Activated CD8-positive, alpha-beta T cell treated with anti-CD3 and anti-CD28 coated beads for 36 hours (primary cell): ENCODE results near the gene RAB43. TPM values are rescaled to one million over a fixed set of nuclear protein-coding genes. Genes with fewer than 3 reads are reported as not detected.
"Not testable (repeated sequence)": the region's sequence is repeated elsewhere in the genome, so short reads cannot be mapped to it uniquely, and the experiment has no call there.

Experiments
- ATAC-seq: fragments of 200-7000 bp; cut with Tn5 transposase; one replicate; pipeline ENCODE4 v1.10.0; 2021; ENCODE audit warnings: mild to moderate bottlenecking, moderate library complexity
- CTCF ChIA-PET: fragments of 350-600 bp; sonication (Branson Sonifier 250); formaldehyde crosslinking; loops from one replicate; lab custom pipeline; 2021; ENCODE audit warnings: antibody characterized with exemption; lab: Charles Lee
- POLR2A ChIA-PET: fragments of 350-600 bp; sonication (Branson Sonifier 250); formaldehyde crosslinking; loops from one replicate; lab custom pipeline; 2021; ENCODE audit warnings: antibody characterized with exemption; lab: Charles Lee
- DNase-seq: peaks from one replicate; pipeline ENCODE4 v3.0.0-alpha.2; 2020
- H3K27ac Mint-ChIP-seq: one replicate; pipeline ENCODE4 v1.8.0; 2021; ENCODE audit warnings: mild to moderate bottlenecking, mixed read lengths
- H3K27me3 Mint-ChIP-seq: one replicate; pipeline ENCODE4 v1.8.0; 2021; ENCODE audit warnings: mixed read lengths
- H3K36me3 Mint-ChIP-seq: one replicate; pipeline ENCODE4 v1.8.0; 2021; ENCODE audit warnings: low read depth, mixed read lengths
- H3K4me1 Mint-ChIP-seq: one replicate; pipeline ENCODE4 v1.8.0; 2021; ENCODE audit warnings: low read depth, mixed read lengths
- H3K4me3 Mint-ChIP-seq: one replicate; pipeline ENCODE4 v1.8.0; 2021; ENCODE audit warnings: mild to moderate bottlenecking, moderate library complexity, mixed read lengths
- H3K9me3 Mint-ChIP-seq: one replicate; pipeline ENCODE4 v1.8.0; 2021; ENCODE audit warnings: mixed read lengths
- intact Hi-C: fragments of 100-400 bp; cut with micrococcal nuclease; formaldehyde crosslinking; loops from one replicate; pipeline ENCODE4 v1.10.0; 2022
- total RNA-seq, 2 experiments: library from RNA; stranded (reverse); gene quantifications; one replicate each; pipeline ENCODE4 v1.2.3, GENCODE V29; 2021
- TF ChIP-seq, protein P1 (sequence below): fragments of 200-600 bp; IDR thresholded peaks from one replicate; pipeline ENCODE4 v1.8.0; 2022; ENCODE audit warnings: antibody characterized with exemption, mild to moderate bottlenecking

Gene RAB43
- total RNA-seq, 2 experiments from 2014 or later = 41.6 to 44.1 TPM

DNA sequence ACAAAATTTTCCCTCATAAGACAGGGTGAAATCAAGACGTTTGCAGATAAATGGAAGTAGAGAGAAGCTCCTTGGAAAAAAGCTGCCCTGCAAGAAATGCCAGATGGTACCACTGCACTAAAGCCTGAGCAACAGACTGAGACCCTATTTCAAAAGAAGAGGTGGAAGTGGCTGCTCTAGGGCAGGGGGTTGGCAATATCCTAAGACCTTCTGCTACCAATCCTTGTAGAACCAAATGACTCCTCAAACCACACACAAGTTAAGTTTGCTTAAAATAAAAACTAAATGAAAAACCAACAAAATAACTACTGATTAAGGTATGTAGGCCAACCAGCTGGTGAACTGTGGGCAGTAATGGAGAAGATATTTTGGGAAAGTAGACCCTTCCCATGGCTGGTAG lies 21.3 kb downstream of the RAB43 start:
- DNase-seq (no peak), ATAC-seq (peak; percentile 42)
- H3K27me3 Mint-ChIP-seq = no peaks in the 10 kb centered on the region
- H3K4me3 Mint-ChIP-seq = no peak overlapping the region
- peaks cover 70% of the 10 kb centered on the region for H3K4me1 Mint-ChIP-seq
- intact Hi-C loops = no loop called here
- TF ChIP-seq, protein P1, sequence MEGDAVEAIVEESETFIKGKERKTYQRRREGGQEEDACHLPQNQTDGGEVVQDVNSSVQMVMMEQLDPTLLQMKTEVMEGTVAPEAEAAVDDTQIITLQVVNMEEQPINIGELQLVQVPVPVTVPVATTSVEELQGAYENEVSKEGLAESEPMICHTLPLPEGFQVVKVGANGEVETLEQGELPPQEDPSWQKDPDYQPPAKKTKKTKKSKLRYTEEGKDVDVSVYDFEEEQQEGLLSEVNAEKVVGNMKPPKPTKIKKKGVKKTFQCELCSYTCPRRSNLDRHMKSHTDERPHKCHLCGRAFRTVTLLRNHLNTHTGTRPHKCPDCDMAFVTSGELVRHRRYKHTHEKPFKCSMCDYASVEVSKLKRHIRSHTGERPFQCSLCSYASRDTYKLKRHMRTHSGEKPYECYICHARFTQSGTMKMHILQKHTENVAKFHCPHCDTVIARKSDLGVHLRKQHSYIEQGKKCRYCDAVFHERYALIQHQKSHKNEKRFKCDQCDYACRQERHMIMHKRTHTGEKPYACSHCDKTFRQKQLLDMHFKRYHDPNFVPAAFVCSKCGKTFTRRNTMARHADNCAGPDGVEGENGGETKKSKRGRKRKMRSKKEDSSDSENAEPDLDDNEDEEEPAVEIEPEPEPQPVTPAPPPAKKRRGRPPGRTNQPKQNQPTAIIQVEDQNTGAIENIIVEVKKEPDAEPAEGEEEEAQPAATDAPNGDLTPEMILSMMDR = no peak
- peaks cover 3% of the 10 kb centered on the region for H3K9me3 Mint-ChIP-seq
- H3K36me3 Mint-ChIP-seq = peaks cover 47% of the 10 kb centered on the region
- ChIA-PET CTCF (interaction anchor here (0.6 to 2.7 kb wide), 4 partner anchors 18 to 130 kb away, joined by 3 to 15 read pairs (median 4); no protein-coding TSS in a partner anchor), POLR2A (interaction anchor here (0.7 to 15.3 kb wide), 6 partner anchors 12 to 107 kb away, joined by 3 to 163 read pairs (median 4); partner anchors contain the start of genes CFAP92 and RAB43)
- H3K27ac Mint-ChIP-seq = peak overlapping the region; percentile 84

DNA sequence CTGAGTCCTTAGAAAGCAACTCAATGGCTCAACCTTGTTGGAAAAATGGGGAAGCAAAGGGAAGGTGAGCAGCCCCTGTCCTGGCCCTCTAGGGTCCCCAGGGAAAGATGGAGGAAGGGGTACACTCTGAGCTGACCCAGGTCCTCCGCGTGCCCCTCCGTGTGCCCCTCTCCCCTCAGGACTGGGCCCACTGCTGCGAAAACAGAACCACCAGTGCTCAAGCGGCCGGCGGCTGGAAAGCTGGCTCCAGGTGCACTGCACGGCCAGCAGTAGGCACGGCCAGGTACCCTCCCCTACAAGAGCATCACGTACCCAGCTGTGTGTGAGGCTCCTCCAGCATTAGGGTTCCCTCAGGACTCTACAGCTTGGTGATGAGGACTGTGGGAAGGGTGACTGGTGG lies 26.3 kb downstream of the RAB43 start:
- H3K4me3 Mint-ChIP-seq = no peak overlapping the region
- H3K36me3 Mint-ChIP-seq = peaks cover 33% of the 10 kb centered on the region
- no peak overlapping the region for H3K27ac Mint-ChIP-seq
- ChIA-PET POLR2A (interaction anchor here (0.9 to 2.0 kb wide), 3 partner anchors 8 to 26 kb away, joined by 3 to 5 read pairs (median 4); partner anchors contain the start of gene RAB43), CTCF (interaction anchor here (1.1 to 4.7 kb wide), 4 partner anchors 23 to 125 kb away, joined by 4 to 20 read pairs (median 7); no protein-coding TSS in a partner anchor)
- H3K4me1 Mint-ChIP-seq = peaks cover 31% of the 10 kb centered on the region
- H3K27me3 Mint-ChIP-seq = no peaks in the 10 kb centered on the region
- TF ChIP-seq, protein P1 = no peak
- intact Hi-C loops = no loop called here
- no peak for ATAC-seq
- DNase-seq = no peak
- peaks cover 3% of the 10 kb centered on the region for H3K9me3 Mint-ChIP-seq

DNA sequence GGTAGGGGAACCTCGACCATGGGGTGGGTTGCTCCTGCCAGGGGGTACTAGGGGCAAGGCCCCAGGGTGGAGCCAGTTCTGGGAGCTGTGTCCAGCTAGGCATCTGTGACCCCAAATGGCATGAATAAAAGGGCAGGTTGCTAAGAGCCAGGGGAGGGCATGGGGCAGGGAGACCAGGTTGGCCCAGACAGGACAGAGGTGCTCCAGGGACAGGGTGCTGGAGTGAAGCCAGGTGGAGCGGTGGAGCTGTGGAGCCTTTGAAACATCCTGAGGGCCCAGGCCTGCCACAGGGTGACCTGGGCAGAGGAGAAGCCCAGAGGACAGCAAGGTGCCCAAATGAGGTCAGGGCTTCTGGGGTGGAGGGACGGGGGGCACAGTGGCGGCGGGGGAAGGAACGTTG lies 33.3 kb downstream of the RAB43 start:
- DNase-seq, H3K4me1 Mint-ChIP-seq, intact Hi-C loops, H3K36me3 Mint-ChIP-seq, H3K27ac Mint-ChIP-seq, H3K9me3 Mint-ChIP-seq, H3K4me3 Mint-ChIP-seq, CTCF ChIA-PET, POLR2A ChIA-PET, H3K27me3 Mint-ChIP-seq: not testable (repeated sequence)
- ATAC-seq = peak; percentile 4

DNA sequence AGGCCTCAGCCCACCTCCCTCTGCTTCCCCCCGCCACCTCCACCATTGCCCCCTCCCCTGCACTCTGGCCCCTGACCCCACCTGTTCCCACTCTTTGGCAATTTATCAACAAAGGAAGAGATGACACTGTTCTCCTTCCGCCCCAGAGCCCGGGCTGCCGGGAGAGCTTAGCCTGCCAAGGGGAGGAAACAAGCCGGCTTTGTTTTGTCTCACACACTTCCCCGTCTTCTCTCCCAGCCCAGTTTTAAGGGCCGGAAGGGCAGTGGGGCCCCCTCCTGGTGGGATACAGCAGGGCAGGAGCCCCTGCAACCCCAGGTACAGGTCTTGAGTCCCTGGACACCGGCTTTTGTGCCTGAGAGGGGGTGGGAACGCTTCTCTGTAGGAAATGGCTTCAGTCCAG lies 33.7 kb downstream of the RAB43 start:
- DNase-seq = peak; percentile 27
- H3K36me3 Mint-ChIP-seq, CTCF ChIA-PET, intact Hi-C loops, H3K27me3 Mint-ChIP-seq, H3K4me3 Mint-ChIP-seq, POLR2A ChIA-PET, H3K4me1 Mint-ChIP-seq, H3K27ac Mint-ChIP-seq, H3K9me3 Mint-ChIP-seq: not testable (repeated sequence)
- ATAC-seq = peak; percentile 80

DNA sequence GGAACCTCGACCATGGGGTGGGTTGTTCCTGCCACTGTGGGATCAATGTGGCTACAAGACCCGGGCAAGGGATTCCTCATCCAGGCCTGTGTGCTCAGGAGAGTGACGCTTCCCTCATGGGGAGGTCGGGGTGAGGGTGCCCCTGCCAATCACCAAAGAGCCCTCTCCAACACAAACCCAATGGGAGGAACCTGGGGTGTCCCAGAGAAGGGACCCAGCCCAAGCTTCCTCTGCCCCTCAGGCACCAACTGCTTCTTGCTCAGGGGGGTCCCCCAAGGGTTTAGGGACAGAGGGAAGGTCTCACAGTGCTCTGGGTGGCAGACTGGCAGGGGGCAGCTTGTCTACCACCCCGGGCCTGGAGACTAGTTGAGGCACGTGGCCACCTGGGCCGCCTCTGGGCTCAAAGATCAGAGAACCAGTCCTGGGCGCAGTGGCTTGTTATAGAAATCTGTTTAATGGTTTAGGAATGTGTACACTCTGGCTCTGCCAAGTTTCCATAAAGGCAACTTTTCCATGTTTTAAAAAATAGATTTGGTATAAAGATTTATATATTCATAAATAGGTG lies 34.4 kb downstream of the RAB43 start:
- no peaks in the 10 kb centered on the region for H3K27me3 Mint-ChIP-seq
- no peak overlapping the region for H3K4me3 Mint-ChIP-seq
- H3K27ac Mint-ChIP-seq = no peak overlapping the region
- intact Hi-C loops = no loop called here
- peaks cover 4% of the 10 kb centered on the region for H3K36me3 Mint-ChIP-seq
- peaks cover 1% of the 10 kb centered on the region for H3K4me1 Mint-ChIP-seq
- TF ChIP-seq, protein P1 = no peak
- ATAC-seq (no peak), DNase-seq (no peak)
- POLR2A ChIA-PET = no interaction called here
- CTCF ChIA-PET = interaction anchor here (0.6 kb wide), 1 partner anchor 117 kb away, joined by 4 read pairs; no protein-coding TSS in a partner anchor
- H3K9me3 Mint-ChIP-seq = no peaks in the 10 kb centered on the region

DNA sequence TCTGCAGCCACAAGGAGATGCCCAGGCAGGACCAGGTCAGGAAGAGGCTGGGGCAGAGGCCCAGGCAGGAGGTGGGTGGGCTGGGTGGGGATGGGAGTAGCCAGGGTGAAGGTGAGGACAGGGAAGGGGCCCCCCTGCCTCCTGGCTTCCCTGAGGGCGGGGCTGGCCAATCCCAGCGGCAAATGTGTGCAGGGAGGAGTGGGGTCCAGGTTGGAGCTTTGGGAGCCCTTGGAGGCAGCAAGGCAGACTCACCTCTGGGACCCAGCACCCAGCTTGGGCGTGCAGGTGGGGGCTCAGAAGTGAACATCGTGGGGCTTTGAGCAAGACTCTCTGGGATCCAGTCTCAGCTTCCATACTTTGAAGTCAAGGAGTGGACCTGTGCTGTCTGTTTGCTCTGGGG lies 35.8 kb downstream of the RAB43 start:
- Mint-ChIP-seq H3K9me3 (no peaks in the 10 kb centered on the region), H3K27me3 (no peaks in the 10 kb centered on the region), H3K27ac (peak overlapping the region; percentile 32), H3K4me3 (no peak overlapping the region), H3K4me1 (peaks cover 8% of the 10 kb centered on the region), H3K36me3 (no peaks in the 10 kb centered on the region)
- ChIA-PET CTCF (interaction anchor here (1.0 kb wide), 2 partner anchors 14 to 160 kb away, joined by 3 to 4 read pairs; no protein-coding TSS in a partner anchor), POLR2A (interaction anchor here (0.9 kb wide), 2 partner anchors 12 to 22 kb away, joined by 3 read pairs; no protein-coding TSS in a partner anchor)
- intact Hi-C loops = no loop called here
- TF ChIP-seq, protein P1 = no peak
- DNase-seq = no peak
- ATAC-seq = no peak
